Islet precursor cell (in vitro differentiated cells): ENCODE results near the gene PSMG4.
A peak's percentile ranks its signal among the peaks of the same experiment; 100 is the strongest.
"Not testable (repeated sequence)": the region's sequence is repeated elsewhere in the genome, so short reads cannot be mapped to it uniquely, and the experiment has no call there.

Experiments used
- DNase-seq: peaks from one replicate; pipeline ENCODE4 v3.0.0-alpha.2; 2018

The PSMG4 gene

DNA sequence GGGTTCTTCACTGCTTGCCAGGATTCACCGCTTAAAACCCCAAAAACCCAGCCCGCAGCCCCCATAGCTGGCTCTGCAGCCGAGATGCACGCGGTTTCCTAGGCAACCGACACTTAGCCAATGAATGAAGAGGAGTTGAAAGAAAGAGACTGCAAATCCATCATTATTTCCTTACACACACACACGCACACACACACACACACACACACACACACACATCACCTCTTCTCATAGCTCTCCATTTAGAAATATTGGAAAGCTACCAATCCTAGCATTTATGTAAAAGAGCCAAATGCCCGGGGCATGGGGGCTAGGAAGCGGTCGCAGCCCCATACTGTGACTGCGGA lies 27.9 kb upstream of the PSMG4 start:
- no peak for DNase-seq

DNA sequence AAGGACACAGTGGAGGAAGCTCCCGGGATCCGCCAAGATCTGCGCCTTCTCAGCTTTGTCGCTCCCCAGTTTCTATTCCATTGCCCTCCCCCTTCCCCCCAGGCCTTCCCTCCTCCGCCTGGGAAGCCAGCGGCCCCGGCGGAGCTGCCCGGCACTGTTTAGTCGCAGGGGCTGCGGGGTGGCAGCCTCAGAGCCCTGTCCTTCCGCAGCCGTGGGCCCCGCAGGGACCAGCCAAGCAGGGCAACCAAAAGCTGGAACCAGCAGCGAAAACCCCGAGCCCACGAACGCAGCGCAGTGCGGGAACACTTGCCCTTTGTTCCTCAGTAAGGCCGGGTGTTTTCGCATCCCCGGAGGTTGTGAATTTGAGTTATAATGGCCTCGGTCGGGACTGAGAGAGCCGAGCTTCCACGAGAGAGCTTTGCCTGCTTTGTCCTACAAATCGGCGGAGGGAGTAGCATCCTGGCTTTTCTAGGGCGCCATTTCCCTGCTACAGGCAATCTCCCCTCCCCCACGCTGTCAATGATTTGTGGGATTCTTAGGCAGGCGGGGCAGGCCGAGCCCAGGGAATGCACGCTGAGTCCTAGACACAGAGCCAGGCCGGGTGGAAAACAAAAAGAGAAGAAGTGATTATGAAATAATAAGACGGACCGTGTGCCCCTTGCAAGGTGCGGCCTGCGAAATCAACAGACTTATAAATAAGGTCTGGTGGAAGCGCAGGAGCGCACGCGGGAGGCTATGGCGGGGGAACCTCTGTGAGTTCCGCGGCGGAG lies 27.3 kb upstream of the PSMG4 start:
- DNase-seq: peak; percentile 79

DNA sequence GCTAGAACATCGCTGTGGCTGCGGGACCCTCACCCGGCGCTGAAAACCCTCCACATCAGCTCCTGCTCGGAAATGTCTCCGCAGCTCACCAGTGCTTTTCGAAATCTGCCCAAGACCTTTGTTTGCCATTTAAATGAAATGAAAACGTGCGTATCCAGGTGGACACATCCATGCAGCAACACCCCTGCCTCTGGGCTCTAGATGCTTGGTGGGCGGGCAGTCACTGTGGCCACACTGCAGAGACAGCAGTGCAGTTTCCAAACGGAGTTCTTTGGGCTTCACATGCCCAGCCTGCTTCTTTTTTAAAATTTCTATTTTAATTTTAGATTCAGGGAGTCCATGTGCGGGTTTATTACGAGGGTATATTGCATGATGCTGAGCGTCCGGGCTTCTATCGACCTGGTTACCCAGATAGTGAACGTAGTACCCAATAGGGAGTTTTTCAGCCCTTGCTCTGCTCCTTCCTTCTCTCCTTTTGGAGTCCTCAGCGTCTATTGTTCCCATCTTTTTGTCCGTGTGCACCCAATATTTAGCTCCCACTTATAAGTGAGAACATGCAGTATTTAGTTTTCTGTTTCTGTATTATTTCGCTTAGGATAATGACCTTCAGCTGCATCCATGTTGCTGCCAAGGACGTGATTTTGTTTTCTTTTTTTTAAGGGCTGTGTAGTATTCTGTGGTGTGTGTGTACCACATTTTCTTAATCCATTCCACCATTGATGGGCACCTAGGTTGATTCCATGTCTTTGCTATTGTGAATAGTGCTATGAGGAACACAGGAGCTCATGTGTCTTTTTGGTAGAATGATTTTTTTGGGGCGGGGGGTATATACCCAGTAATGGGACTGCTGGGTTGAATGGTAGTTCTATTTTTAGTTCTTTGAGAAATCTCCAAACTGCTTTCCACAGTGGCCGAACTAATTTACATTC lies 26.5 kb upstream of the PSMG4 start:
- no peak for DNase-seq

DNA sequence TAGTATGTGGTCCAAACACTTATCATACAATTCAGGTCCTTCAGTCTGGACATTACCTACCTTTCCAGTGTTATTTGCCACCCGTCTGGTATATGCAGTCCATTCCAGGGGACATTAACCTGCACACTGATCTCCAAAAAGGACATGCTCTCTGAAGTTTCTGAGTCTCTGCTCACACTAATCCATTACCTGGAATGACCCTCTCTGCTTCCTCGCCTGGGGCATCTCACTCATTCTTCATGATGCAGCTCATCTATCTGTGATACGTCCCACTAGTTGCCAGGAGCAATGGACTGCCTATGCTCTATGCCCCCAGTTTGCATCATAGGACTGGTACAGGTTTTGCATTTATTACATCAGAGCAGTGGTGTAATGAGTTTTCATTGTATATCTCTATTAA lies 25.4 kb upstream of the PSMG4 start:
- peak; percentile 73 for DNase-seq

DNA sequence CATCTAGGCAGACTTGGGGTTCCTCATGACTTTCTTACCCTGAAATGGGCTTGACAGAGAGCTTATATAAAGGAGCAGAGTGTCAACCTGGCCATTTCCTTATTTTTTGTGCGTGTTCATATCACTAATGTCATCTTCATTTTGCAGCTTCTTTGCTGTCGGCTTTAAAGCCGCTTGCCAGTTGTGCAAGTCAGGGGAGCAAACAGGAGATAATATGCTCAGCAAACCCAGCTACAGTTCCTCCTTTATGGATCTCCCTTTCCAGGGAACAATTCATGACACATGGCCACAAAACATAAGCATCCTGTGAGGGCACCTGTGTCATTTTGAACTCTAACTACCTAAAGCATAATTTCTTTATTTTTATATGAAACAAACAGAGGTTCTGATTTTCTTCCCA lies 24.8 kb upstream of the PSMG4 start:
- DNase-seq: no peak

DNA sequence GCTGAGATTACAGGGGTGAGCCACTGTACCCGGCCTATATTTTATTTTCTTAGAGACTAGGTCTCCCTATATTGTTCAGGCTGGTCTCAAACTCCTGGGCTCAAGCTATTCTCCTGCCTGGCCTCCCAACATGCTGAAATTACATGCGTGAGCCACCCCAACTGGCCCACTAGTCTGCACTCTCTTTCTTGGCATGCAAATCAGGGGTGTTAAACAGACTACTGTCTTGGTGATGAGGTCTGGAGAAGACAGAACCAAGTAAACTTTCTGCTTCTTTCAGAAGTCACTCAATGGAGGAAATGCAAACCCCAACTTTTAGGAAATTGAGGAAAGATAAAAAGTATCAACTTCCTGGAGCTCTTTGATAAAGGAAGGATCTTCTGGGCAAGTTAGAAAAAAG lies 23.3 kb upstream of the PSMG4 start:
- DNase-seq: no peak

DNA sequence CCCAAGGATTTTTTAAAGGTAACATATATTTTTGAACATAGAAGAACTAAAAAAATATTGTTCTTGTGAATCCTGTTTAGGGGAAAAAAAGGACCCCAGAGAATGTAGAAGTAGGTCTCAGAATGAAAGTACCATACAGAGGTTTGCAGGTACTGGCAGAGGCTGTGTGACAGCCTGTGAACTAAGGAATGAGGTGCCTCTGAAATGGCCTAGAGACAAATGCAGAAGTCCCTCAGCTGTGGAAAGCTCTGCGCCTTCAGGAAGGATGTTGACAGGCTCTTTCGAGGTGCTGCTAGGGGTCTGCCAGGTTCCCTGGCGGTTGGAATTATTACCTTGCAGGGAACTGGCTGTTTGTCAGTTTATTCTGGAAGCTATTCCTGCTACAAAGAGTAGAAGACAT lies 22.7 kb upstream of the PSMG4 start:
- no peak for DNase-seq

DNA sequence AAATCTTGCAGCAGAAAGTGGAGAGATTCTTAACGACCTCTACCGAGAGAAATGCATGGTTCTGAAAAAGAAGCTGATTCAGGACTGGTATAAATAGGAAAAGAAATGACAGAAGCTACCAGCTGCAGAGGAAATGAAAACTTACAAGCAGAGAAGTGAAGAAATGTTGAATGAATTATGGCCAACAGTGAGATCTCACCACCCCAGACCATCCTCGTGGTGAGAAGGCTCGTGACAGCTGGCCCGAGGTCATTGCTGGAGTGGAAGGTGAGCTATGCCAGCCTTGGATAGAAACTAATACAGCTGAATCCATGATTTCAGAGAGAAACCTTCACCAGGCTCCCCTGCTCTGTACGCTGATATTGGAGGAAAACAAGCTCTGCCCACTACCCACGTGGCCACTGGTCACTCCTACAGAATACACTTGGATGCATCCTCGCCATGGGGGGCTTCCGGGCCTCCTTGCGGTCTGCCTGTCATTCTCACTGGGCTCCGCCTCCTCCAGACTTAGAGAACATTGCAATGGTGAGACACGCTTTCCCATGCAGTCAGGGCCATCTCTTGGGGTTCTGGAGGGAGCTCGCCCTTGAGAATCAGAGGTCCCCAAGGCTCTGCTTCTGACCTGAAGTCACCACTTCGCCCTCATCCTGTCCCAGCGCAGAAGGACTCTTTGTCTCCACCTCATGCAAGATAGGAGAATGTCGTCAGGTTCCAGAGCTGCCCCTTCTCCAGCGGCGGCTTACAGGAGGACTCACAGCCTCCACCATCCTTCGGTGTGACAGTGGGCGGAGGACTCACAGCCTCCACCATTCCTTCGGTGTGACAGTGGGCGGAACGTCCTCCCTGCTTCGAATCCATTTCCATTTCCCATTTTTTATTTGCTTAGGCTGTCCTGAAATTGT lies 20.7 kb upstream of the PSMG4 start:
- no peak for DNase-seq

DNA sequence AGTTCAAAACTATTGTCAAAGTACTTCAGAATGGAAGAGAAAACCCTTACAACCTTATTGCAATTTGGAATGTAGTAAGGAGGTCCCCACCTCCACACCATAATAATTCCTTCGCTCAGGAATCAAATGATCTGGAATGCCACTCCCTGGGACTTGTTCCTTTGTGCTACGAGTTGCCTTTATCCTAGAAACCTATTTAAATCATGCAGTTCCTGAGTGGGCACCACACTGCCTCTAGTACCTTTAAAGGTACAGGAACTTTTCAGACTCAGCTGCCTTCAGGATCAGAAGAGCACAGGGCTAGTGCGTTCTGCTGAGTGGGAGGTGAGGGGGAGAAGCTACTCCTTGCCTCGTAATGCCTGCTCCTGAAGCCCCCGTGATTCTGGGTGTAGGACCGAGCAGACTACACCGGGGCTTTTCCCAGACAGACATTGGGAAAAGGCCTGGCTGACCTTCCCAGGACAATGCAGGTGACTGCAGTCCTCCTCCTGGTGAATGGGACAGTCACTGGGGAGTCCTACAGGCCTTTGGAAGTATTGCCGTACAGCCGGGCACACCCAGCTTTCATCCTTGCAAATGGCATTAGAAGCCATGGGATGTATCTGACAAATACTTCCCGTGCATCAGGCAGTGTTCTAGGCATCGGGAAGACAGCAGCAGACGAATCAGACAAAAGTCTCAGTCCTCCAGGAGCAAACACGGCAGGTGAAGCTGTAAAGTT lies 19.5 kb upstream of the PSMG4 start:
- DNase-seq: peak; percentile 76

DNA sequence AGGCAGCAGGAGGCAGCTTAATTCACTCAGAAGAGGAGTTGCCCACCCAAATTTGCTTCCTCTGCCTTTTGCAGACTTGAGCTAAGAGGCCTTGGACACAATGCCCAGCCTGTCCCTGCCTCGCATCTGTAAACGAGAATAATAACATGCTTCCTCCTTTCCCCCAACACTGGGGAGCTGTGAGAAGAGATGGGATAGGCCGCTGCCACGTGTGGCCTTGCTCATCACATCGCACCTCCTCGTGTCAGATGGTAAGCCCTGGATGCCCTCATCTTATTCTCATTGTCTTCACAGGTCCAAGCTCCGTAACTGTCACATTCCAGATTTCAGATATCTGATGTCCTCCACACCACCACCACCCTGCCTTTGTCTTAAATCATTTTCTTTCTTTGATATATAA lies 18.2 kb upstream of the PSMG4 start:
- no peak for DNase-seq

DNA sequence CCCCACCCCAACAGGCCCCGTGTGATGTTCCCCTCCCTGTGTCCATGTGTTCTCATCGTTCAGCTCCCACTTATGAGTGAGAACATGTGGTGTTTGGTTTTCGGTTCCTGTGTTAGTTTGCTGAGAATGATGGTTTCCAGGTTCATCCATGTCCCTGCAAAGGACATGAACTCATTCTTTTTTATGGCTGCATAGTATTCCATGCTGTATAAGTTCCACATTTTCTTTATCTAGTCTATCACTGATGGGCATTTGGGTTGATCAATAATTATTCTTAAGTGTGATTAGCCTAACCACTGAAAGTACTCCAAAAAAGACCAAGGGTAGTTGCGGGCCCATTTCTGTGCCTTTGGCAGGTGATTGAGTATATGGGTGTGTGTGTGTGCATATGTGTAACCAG lies 17.0 kb upstream of the PSMG4 start:
- not testable (repeated sequence) for DNase-seq

DNA sequence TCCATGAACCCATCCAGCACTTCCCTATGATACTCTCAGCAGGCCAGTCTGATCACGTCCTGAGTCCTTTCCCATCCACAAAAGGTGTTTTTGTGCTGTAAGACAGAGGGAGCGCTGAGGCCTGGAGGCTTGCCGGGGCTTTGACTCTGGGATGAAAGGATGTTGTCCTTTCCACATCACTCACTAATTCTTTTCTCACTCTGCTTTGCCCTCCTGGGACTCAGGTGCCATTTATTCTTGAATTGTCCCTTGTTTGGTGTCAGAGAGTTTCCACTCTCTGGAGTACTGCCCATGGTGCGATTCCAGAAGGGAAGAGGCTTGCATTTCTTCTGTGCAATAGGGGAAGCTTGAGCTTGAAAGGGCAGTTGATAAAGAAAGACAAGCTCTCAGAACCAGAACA lies 16.0 kb upstream of the PSMG4 start:
- no peak for DNase-seq

DNA sequence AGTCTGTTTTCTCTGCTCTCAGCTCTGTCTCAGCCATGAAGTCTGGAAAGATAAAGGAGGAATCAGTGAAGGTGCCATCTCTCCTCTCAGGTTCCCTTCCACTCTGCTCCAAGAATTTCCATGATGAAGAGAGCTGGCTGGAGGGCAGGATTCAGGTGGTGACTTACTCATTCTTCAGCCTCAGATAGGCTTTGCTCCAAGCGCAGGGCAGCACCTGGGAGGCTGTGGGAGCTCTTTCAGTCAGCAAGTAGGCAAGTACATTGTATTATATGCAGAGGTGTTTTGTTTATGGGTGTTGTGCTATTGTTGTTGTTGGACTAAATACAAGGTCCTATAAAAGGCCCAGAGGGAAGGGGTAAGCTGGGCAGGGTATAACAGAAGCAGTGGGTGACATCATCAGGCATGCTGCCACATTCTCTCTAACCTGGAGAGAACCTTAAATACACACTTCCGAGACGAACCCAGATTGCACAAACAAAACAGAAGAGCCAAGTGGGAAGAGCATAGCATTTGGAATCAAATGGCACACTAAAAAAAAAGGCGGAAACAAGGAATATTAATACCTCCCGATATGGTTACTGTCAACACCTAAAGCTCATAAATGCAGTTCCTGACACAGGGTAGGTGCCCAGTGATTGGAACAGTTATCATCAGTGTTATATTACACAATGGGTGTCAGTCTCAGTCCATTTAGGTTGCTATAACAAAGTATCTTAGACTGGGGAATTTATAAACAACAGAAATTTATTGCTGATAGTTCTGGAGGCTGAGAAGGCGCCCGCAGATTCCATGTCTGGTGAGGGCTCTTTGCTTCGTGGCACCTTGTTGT lies 14.5 kb upstream of the PSMG4 start:
- no peak for DNase-seq

DNA sequence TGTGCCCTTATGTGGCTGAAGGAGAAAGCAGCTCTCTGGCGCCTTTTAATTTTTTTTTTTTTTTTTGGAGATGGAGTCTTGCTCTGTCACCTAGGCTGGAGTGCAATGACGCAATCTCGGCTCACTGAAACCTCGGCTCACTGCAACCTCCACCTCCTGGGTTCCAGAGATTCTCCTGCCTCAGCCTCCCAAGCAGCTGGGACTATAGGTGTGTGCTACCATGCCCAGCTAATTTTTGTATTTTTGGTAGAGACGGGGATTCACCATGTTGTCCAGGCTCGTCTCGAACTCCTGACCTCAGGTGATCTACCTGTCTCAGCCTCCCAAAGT lies 13.9 kb upstream of the PSMG4 start:
- not testable (repeated sequence) for DNase-seq

DNA sequence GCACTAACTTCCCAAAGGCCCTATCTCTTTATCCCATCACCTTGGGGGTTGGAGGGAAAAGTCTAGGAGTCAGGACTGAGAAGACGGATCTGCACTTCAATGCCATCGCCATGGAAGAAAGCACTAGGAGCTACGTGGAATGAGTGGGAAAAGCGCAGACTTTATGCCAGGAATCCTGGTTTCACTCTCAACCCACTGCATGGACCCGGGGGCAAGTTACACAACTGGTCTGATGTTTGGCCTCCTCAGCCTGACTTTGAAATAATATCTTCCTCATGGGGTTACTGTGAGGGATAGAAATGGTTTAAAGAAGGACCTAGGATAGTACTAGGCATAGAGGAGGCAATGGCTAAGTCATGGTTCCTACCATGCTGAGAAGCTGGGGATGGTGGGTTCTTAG lies 13.5 kb upstream of the PSMG4 start:
- no peak for DNase-seq

DNA sequence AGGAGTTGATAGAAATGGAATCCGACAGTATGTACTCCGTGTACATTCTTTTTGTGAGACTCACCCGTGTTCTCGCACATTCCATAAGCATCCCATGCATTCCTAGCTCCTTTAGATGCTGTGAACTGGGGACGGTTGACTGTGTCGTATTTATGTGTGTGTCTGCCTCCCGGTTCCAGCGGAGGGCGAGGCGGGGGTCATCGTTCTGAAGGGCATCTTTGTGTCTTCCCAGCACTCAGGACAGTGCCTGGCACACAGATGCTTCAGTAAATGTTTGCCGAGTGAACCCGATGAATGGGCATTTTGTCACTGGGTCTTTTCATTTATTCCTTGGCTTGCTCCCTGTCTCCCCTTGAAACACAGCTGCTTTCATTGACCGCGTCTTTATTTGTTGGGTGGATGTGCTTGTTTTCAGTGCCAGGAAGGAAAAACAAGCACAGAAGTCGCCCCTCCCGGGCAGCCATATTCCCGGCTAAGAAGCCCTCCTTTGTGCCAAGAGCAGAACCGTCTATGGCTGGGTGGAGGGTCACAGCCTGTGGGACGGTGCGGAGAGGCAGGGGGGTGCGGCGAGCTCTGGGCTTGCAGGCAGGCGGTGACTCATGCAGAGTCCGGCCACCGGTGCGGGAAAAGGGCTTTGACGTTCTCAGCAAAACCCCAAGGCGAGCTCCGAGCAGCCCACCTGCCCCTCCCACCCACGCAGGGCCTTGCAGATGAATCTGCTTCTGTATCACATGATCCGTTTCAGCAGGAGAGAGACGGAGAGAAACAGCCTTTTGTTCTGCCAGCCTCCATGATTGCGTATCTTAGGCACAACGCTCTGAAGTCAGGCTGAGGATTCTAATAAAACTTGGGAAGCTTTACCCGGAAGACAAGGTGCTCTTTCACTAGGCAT lies 11.2 kb upstream of the PSMG4 start:
- DNase-seq: peak; percentile 98

DNA sequence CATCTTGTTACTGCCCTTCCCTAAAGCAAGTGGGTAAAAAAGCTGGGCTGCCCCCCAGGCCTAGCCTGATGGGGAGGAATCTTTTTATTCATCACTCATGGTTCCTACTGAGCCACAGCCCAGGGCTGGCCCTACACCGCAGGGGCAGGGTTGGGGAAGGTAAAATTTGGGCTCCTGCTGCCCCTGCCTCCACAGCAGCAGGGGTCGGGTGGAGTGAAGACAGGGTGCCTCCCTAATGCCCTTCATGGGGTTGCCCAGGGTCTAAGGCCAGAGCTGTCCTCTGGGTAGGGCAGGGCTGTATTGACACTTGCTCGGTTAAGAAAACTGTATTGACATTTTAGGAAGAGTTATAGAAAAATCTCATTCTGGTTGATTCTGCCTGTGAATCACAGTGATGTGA lies 8.9 kb upstream of the PSMG4 start:
- no peak for DNase-seq

DNA sequence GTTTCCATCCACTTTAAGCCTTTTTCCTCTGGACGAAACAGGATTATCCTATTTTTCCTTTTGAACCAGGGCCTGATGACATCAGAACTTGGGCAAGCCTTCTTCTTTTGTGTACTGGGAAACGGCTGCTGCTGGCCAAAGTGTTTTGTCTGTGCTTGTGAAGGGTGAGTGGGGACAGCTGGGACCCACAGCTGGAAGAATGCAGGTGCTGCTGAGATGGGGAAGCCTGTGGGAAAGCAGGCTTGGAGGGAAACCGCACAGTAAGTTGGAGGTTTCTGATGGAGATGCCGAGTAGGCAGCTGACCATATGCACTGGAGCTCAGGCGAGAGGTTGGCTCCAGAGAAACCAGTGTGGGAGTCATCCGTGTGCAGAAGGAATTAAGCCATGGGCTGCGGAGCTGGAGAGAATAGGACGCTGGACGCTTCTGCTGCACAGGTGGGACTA lies 8.5 kb upstream of the PSMG4 start:
- DNase-seq: no peak

DNA sequence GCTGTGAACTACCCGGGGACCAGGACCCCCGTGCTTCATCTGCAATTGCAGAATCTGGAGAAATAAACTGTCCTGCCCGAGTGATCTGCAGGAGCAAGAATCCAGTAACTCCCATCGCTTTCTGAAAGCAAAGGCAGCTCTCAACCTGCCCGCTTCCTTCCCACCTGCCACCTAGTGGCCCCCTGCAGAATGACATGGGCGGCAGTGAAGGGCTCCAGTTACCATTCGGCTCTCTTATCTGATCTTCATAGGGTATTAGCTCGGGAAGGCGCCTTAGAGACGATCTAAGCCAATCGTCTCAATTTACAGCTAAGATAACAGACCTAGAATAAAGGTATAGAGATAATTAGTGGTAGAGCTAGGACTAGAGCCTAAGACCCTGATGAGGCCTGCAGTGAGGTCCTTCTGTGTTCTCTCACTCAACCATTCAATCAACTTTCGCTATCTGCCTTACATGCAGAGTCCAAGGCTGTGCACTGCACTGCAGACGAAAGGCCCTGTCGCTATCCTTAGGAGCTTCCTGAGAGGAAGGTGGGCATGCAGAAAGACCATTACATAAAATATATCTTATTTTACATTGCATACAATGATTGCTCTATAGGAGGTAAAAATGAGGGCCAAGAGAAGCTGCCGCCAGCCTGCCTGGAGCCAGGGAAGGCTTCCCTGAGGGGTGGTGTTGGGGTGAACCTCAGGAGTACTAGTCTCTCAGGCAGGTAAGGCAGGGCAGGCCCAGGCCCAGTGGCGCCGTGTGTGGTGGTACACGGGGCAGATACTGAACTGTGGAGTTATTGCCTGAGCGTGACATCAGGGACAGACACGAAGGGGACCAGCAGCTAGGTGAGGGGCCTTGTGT lies 7.1 kb upstream of the PSMG4 start:
- peak; percentile 93 for DNase-seq

DNA sequence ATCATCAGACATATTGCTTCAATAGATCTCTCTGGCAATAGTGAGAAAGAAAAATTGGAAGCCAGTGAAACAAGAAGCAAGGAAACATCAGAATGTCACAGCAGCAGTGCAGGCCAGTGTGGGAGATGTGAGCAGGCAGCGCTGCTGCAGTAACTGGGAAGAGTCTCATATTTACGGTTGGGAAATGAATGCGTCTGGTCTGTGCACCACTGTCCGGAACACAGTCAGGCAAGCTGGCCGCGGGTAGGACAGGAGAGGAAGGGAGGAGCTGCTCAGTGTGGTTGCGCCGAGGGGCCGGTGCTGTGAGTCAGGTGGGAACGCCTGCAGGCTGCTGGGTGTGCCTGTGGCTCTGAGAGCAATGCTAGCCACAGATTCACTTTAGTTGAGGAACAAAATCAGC lies 6.4 kb upstream of the PSMG4 start:
- peak; percentile 88 for DNase-seq
